Gastroesophageal sphincter (tissue), 3 donors: ENCODE data around the gene RIF1.

Experiments
- CTCF ChIP-seq, 4 experiments: fragments of 200-600 bp in 2 of 4; fragments of 450-650 bp in 2 of 4; sonication (generic) in 1 of 4; IDR thresholded peaks; one replicate each; pipeline ENCODE4 v1.5.1; 2017 to 2019; ENCODE audit warnings: antibody characterized with exemption in 4 of 4, mild to moderate bottlenecking in 2 of 4, moderate library complexity in 2 of 4
- EP300 ChIP-seq: sonication (generic); formaldehyde crosslinking; IDR thresholded peaks from one replicate; pipeline ENCODE4 v1.6.1; 2017; ENCODE audit warnings: antibody characterized with exemption, mild to moderate bottlenecking
- POLR2A ChIP-seq, 2 donors: fragments of 450-650 bp; IDR thresholded peaks; one replicate each; pipeline ENCODE4 v1.6.1; 2017; ENCODE audit warnings: antibody characterized with exemption in 2 of 2, mild to moderate bottlenecking in 2 of 2, moderate library complexity in 1 of 2
- POLR2AphosphoS5 ChIP-seq: sonication (generic); formaldehyde crosslinking; IDR thresholded peaks from one replicate; pipeline ENCODE4 v1.6.1; 2017; ENCODE audit warnings: antibody characterized with exemption

DNA sequence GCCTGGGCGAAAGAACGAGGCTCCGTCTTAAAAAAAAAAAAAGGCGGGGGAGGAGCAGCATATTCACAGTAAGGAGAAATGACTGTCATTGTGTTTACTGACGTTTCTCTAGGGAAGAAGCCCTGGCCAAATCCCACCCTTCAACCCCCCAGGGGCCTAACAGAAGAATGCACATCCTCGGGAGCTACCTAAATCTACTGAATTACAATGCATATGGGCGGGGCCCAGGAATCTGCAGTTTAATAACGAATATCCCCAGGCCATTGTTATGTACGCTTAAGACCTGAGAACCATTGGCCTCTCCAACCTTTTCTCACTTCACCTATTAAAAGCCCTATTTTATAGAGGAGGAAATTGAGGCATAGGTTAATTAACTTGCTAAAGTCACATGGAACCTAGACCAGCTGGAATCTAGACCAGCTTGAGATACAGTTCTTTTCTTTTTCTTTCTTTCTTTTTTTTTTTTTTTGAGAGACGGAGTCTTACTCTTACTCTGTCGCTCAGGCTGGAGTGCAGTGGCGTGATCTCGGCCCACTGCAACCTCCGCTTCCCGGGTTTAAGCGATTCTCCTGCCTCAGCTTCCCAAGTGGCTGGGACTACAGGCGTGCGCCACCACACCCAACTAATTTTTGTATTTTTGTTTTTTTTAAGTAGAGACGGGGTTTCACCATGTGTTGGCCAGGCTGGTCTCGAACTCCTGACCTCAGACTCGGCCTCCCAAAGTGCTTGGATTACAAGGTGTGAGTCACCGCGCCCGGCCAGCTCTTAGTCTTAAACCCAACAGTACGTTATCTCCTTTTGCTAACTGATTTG, 708 bp upstream of the RIF1 start:
- TF ChIP-seq POLR2A (IDR thresholded peaks at IDR 0.05) (no peak), CTCF (IDR thresholded peaks at IDR 0.05) (no peak), EP300 (no peak), POLR2AphosphoS5 (no peak)
